Left forelimb (tissue), 1 donor: ENCODE measurements around the gene PHACTR1.

Experiments used
- DNase-seq: peaks from one replicate; pipeline ENCODE4 v3.0.0-alpha.2; 2018; ENCODE audit warnings: low spot score

Gene PHACTR1

GRCh38 chr6:12952318-12952717 is 235.8 kb downstream of the PHACTR1 start:
- DNase-seq = no peak

DNA sequence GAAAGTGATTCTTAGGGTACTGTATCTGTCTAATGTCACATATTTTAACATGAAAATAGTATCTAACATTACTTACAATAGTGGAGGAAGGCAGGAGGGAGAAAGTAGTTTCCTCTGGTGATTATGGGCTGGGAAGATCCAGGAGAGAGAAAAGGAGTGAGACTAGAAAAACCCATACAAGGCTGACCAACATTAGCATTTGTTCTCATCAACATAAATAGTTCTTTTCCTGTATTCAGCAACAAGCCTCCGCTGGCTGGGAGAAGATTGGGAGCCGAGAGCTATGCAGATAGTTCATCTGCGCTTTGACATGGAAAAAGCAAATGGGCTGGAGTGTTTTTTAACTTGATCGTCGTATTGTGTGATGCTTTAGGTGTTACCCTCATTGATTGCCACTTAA is 239.4 kb downstream of the PHACTR1 start:
- no peak for DNase-seq

DNA sequence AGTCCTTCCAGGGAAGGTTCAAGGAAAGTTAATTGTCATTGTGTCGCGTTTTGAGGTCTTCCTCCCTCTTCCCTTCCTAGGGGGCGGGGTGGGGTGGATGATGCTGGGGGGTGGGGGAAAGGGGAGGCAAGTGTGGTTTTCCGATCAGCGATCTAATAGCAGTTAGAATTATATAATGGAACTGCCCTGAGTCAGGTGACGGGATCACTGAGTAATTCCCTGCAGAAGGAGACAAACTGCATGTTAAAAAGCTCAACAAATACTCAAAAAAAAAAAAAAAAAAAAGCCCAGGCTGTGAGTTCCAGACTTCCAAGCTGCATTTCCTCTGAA is 240.4 kb downstream of the PHACTR1 start:
- no peak for DNase-seq

GRCh38 chr6:12957321-12958051 is 240.9 kb downstream of the PHACTR1 start:
- peak; percentile 80 for DNase-seq

DNA sequence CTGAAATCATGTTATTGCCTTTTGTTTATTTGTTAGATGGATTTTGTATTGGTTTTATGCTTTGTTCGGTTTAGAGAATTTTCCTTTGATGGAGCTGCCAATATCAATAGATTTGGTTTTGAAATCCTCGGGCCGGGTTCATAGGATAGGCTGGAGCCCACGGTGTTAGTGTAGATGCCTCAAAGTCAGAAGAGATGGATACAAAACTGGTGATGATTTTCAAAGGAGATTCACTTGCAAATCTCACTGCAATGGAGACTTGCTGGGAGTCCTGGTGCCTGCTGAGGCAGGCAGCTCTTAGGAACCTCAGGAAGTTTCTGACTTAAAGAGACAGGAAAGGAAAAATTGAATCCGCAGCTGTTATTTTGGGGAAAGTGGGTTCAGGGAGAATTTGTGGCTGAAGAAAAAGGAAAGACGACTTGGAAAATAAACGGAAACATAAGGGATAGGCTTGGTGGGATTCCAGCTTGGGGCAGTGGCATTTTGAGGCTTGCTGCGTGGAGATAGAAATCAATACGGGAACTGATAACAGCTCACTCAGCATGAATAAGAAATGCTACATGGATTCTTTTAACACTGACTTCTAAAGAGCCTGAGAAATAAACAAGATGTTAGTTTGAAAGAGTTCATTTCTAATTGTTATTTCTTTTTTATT is 241.6 kb downstream of the PHACTR1 start:
- no peak for DNase-seq

- no peak for DNase-seq
These were observed 245.2 kb downstream of the PHACTR1 start for GRCh38 chr6:12961761-12962160.

- no peak for DNase-seq
These were observed 246.0 kb downstream of the PHACTR1 start for GRCh38 chr6:12962529-12962928.

- no peak for DNase-seq
These were observed 246.4 kb downstream of the PHACTR1 start for GRCh38 chr6:12962987-12963386.

GRCh38 chr6:12963567-12963966 is 247.0 kb downstream of the PHACTR1 start:
- DNase-seq = no peak

DNA sequence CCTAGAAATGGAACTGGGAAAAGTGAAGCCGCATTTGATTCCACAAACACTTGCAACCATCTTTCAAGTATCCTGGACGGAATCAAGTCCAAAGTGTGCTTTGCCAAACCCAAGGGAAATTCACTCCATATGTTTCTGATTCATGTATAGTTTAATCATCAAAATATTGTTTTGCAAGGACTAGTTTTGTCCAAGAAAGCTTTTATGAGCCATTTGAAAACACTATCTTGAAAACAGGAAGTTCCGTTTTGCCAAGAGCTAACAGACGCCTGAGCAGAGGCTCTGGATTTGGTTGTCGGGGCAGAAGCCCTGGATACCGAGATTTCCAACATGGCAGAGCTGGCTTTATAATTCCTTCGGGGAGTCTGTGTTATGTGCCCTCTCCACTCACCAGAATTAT is 251.1 kb downstream of the PHACTR1 start:
- no peak for DNase-seq

DNA sequence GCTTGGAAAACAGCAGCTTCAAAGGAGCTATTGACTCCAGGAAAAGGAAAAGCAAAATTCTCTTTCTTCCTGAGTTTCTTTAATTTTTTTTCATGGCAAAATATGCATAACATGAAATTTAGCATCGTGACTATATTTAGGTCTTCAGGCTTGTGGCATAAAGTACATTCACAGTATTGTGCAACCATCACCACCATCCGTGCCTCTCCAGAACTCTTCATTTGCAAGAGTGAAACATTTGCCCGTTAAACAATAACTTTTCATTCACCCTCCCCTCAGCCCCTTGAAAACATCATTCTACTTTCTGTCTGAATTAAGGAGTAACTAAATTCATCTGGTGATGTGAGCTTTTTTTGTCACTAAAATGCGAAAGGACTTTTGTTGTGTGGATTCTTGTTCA is 251.7 kb downstream of the PHACTR1 start:
- DNase-seq = no peak

DNA sequence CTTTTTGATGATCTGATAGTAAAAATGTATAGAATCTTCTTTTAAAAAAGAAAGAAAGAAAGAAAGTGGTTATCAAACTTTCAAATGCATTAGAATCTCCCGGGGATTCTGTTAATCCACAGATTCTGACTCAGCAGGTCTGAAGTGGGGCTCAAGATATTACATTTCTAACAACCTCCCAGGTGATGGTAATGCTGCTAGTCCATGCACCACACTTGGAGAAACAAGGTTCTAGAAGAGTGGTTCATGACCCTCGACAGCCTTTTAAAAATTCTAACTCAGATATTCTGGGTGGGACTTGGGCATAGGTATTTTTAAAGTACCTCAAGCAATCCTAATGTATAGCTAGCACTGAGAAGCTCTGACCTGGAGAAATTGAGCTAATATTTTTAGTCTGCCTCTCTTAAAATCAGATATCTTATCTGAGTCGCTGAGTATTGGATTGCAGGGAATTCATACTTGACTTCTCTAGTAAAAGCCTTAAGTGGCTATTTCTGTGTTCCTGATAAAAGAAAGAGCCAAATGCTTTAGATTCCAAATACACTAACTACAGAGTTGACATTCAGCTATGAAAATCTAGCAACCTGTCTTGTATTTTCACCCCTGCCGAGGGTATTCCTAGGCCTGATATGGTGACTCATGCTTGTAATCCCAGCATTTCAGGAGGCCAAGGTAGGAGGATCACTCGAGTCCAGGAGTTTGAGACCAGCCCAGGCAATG is 252.4 kb downstream of the PHACTR1 start:
- DNase-seq = no peak

DNA sequence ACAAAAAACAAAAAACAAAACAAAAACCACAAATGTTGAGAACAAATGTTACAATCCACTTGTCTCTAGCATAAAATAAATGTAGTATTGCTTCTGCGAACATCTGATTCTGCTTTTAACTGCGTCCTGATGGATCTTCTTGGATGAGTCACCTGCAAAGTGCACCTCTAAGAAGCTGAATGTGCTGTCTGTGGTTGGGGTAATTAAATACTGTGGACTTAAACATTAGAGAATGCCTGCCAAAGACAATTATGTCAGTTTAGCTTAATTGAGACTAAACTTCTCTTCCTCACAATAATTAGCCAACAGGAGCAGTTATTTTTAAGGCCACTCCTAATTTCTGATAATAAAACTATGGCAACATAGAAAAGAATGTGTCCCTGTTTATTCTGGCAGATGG is 253.4 kb downstream of the PHACTR1 start:
- no peak for DNase-seq

- no peak for DNase-seq
These were observed 256.8 kb downstream of the PHACTR1 start for GRCh38 chr6:12973386-12973785.

DNA sequence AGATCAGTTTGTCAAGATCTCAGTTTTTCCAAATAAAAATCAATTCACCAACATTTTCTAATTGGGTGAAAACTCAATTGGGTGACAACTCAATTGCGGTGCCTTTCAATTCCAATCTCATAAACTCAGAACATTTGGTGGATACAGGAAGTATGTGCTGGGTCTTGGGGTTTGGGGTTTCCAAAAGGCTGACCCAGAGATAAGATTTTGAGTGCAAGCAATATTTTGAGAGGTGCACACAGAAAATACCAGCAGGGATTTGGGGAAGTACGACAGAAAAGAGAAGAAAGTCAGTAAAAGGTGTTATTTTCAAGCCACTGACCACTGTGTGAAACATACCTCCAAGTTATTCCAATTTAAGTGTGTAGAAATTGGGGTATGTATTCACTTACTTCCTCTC is 258.0 kb downstream of the PHACTR1 start:
- no peak for DNase-seq

DNA sequence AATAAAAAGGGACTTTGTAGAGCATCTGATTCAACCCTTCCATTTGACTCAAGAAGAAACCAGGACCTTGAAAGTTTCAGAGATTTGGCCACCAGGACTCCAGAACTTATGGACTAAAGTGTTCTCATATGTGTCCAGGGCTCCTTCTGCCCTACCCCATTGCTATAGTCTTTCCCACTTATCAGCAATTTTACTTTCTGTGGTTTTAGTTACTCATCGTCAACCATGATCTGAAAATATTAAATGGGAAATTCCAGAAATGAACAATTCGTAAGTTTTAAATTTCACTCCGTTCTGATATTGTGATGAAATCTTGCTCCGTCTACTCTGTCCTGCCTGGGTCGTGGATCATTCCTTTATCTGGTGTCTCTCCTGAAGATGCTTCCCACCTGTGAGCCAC is 259.8 kb downstream of the PHACTR1 start:
- no peak for DNase-seq

DNA sequence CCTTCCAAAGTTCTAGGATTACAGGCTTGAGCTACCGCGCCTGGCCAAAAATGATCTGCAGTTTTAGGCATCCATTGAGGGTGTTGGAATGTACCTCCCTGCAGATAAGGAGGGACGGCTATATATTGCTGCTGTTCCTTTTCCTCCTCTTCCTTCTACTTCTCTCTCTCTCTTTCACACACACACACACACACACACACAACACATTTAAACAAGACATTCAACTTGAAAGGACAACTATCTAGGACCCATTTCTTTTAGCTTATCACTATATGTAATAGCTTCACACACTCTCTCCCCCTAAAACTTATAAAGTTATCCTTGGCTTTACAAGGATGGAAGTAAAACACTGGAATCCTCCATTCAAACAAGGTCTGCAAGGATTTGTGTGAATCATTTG is 260.6 kb downstream of the PHACTR1 start:
- DNase-seq = no peak

GRCh38 chr6:12977806-12978205 is 261.2 kb downstream of the PHACTR1 start:
- DNase-seq = no peak

- DNase-seq = no peak
These were observed 264.2 kb downstream of the PHACTR1 start for GRCh38 chr6:12980741-12981140.

DNA sequence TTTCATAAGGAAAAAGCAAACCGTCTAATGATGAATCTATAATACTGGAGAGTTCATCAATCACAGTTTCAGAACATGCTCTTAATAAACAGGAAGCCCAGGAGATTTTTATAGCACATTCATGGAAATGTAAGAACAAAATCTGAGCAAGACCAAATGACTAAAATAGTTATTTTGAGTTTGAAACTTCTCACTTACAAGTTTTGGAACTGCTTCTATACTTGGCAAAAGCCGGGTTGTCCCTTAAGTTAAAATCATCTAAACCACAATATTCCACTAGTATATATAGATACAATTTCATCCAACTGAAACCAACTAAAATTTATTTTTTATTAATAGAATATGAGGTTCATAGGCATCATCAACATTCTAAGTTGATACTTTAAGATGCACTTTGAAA is 268.2 kb downstream of the PHACTR1 start:
- no peak for DNase-seq

DNA sequence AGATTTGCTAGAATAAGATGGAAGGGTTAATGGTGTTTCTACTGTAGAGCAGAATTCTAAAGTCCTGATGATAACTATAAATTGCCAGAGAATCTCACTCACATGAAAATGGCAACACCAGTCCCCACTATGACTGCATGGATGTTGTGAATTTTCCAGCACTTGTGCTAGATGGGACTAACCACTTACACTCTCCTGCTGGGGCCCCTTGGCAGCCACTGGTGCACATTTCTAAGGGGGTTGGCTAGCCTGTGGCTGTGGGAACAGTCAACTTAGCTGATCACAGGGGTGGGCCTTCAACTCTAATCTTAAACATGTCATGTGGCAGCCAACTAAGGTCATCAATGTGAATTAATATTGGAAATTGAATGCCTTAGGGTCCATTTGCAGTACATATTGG is 271.2 kb downstream of the PHACTR1 start:
- DNase-seq = no peak

DNA sequence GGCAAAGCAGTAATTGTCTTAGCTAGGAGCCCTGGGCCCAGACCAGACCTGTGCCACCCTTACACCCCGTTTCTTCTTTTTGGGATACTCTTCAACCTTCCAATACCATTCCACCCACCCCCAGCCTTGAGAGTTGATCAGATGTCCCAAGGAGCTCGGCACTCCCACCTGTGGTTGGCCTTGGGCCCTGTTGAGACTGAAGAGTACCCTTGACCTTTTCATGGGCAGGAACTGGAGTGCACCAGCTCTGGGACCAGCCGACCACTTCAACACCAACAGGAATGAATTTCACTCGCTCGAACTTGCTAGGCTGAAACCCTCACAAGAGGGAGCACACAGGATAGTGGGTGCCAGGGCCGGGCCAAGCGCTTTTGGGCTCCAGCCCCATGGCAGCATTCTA is 273.6 kb downstream of the PHACTR1 start:
- DNase-seq = no peak

DNA sequence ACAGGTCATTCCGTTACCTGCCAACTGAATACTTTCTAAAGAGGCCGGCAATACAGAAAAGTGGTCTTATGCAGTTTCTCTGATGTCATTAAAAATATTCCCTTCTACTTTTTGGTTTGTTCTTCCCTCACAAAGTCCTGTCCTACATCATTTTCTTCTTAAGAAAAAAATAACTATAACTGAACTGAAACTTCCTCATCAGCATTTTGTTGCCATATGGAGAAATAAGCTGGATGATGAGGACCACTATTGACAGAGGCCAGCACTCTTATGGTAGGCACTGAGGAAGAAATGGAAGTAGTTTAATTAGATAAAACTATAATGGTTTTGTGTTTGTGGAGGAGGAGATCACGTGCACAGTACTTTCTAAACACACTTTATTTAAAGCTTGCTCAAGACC is 274.9 kb downstream of the PHACTR1 start:
- DNase-seq = no peak
